Neural crest cell (in vitro differentiated cells): ENCODE measurements around the gene MAVS. TPM values are rescaled to one million over a fixed set of nuclear protein-coding genes. Genes with fewer than 3 reads are reported as not detected.
"Not testable (repeated sequence)": the region's sequence is repeated elsewhere in the genome, so short reads cannot be mapped to it uniquely, and the experiment has no call there.

Experiments
- DNase-seq: peaks from one replicate; pipeline ENCODE4 v3.0.0; 2021; ENCODE audit warnings: low read depth, mixed read lengths, low spot score
- H3K27ac Mint-ChIP-seq: one replicate; pipeline ENCODE4 v1.8.0; 2021; ENCODE audit warnings: mild to moderate bottlenecking, mixed read lengths; ENCODE audit not compliant: unreplicated experiment
- H3K27me3 Mint-ChIP-seq: 2 replicates; pipeline ENCODE4 v1.8.0; 2021; ENCODE audit warnings: low read depth, mild to moderate bottlenecking, mixed read lengths
- H3K36me3 Mint-ChIP-seq: 2 replicates; pipeline ENCODE4 v1.8.0; 2021; ENCODE audit warnings: low read depth, mild to moderate bottlenecking, mixed read lengths
- H3K4me1 Mint-ChIP-seq: 2 replicates; pipeline ENCODE4 v1.8.0; 2021; ENCODE audit warnings: mixed read lengths
- H3K4me3 Mint-ChIP-seq: one replicate; pipeline ENCODE4 v1.8.0; 2021; ENCODE audit warnings: mild to moderate bottlenecking, mixed read lengths
- H3K9me3 Mint-ChIP-seq: 2 replicates; pipeline ENCODE4 v1.8.0; 2021; ENCODE audit warnings: mixed read lengths
- CTCF ChIP-seq: fragments of 200-600 bp; sonication (generic); conservative IDR thresholded peaks from 2 replicates; pipeline ENCODE4 v1.5.0; 2021; ENCODE audit warnings: antibody characterized with exemption, mild to moderate bottlenecking
- total RNA-seq: library from RNA; stranded (reverse); gene quantifications from 2 replicates; pipeline ENCODE4 v1.2.1, GENCODE V29; 2021

The MAVS gene
- total RNA-seq, 1 donor from 2014 or later, result 37.2 TPM

DNA sequence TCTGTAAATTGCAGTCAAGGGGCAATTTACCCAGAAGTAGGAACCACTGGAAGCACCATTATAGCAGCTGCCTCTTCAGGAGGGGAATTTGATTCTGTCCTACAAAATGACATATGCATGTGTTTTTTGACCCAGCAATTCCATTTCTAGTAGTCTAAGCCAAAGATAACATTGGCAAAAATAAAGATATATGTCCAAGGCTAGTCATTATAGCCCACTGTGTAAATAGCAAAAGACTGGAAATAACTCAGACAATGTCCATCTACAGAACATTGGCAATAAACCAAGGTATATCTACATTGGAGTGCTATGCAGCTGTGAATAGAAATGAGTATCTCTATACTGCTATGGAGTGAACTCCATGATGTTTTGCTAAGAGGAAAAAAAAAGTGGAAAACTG lies 30.0 kb downstream of the MAVS start:
- peaks cover 8% of the 10 kb centered on the region for H3K4me1 Mint-ChIP-seq
- H3K36me3 Mint-ChIP-seq, result peaks cover 12% of the 10 kb centered on the region
- no peaks in the 10 kb centered on the region for H3K27me3 Mint-ChIP-seq
- no peak overlapping the region for H3K27ac Mint-ChIP-seq
- no peak overlapping the region for H3K4me3 Mint-ChIP-seq
- no peak for DNase-seq
- H3K9me3 Mint-ChIP-seq, result no peaks in the 10 kb centered on the region
- no peak for TF ChIP-seq CTCF

DNA sequence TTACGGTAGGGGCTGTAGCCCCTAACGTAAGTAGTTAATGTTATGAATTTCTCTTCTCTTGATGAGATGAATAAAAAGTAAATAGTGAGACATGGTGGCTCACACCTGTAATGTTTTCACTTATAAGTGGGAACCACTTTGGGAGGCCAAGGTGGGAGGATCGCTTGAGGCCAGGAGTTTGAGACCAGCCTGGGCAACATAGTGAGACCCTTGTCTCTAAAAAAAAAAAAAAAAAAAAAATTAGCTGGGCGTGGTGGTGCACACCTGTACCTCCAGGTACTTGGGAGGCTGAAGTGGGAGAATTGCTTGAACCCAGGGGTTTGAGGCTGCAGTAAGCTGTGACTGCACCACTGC lies 32.3 kb downstream of the MAVS start:
- H3K4me1 Mint-ChIP-seq, H3K27ac Mint-ChIP-seq: not testable (repeated sequence)

DNA sequence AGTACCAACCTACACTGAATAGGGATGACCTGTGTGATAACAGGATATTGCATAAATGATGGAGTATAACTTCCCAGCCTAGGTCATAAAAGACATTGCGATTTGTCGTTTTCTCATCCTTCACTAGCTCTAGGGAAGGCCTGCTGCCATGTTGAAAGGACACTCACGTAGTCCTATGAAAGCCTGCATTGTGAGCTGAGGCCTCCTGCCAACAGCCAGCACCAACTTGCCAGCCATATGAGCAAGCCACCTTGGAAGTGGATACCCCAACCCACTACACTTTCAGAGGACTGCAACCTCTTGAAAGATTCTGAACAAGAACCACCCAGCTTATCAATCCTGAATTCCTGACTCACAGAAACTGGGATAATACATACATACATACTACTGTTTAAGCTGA lies 39.1 kb downstream of the MAVS start:
- H3K36me3 Mint-ChIP-seq, result peaks cover 3% of the 10 kb centered on the region
- no peak for TF ChIP-seq CTCF
- peak overlapping the region; percentile 68 for H3K4me3 Mint-ChIP-seq
- no peak overlapping the region for H3K27ac Mint-ChIP-seq
- no peak for DNase-seq
- H3K4me1 Mint-ChIP-seq, result peaks cover 27% of the 10 kb centered on the region
- peaks cover 6% of the 10 kb centered on the region for H3K27me3 Mint-ChIP-seq
- H3K9me3 Mint-ChIP-seq, result no peaks in the 10 kb centered on the region

More for the DNA sequence above, 32.3 kb downstream of the MAVS start:
- not testable (repeated sequence) for H3K27me3 Mint-ChIP-seq, H3K4me3 Mint-ChIP-seq, H3K9me3 Mint-ChIP-seq, DNase-seq, H3K36me3 Mint-ChIP-seq

- Mint-ChIP-seq H3K9me3 (no peaks in the 10 kb centered on the region), H3K4me1 (peaks cover 48% of the 10 kb centered on the region), H3K27ac (peak overlapping the region; percentile 95), H3K36me3 (peaks cover 4% of the 10 kb centered on the region), H3K27me3 (peaks cover 6% of the 10 kb centered on the region), H3K4me3 (peak overlapping the region; percentile 96)
- no peak for DNase-seq
- no peak for TF ChIP-seq CTCF
These were observed 41.4 kb downstream of the MAVS start for GRCh38 chr20:3887876-3888620.

- peak within 1 kb of the TSS; percentile 97 for H3K27ac Mint-ChIP-seq
- H3K4me3 Mint-ChIP-seq, result peak within 1 kb of the TSS; percentile 97
- peak; percentile 97 for DNase-seq
- H3K27me3 Mint-ChIP-seq, result peaks cover 6% of the 10 kb centered on the region
- H3K4me1 Mint-ChIP-seq, result peaks cover 55% of the 10 kb centered on the region
- H3K9me3 Mint-ChIP-seq, result no peaks in the 10 kb centered on the region
- H3K36me3 Mint-ChIP-seq, result peaks cover 4% of the 10 kb centered on the region
- peak; percentile 60 for TF ChIP-seq CTCF
These were observed 42.2 kb downstream of the MAVS start, which contains the start of gene PANK2 for GRCh38 chr20:3888622-3889488. PANK2 (plus strand) TSS chr20:3889387.
